Breast epithelium (tissue), 4 donors: ENCODE data around the gene NRXN3. TPM values are rescaled to one million over a fixed set of nuclear protein-coding genes. Genes with fewer than 3 reads are reported as not detected.

ENCODE experiments used
- DNase-seq, 2 donors: peaks; one replicate each; pipeline ENCODE4 v3.0.0-alpha.2; 2019; ENCODE audit warnings: low spot score in 2 of 2
- H3K27ac ChIP-seq, 2 donors: fragments of 200-600 bp; sonication (generic) in 1 of 2; one replicate each; pipeline ENCODE4 v1.5.1; 2016 to 2019; ENCODE audit warnings: mild to moderate bottlenecking in 1 of 2
- H3K27me3 ChIP-seq, 2 donors: fragments of 200-600 bp; sonication (generic) in 1 of 2; one replicate each; pipeline versions ENCODE4 v1.5.1 to v1.6.0; 2017 to 2019; ENCODE audit warnings: control low read depth in 1 of 2, mild to moderate bottlenecking in 1 of 2
- H3K36me3 ChIP-seq: fragments of 200-600 bp; one replicate; pipeline ENCODE4 v1.5.1; 2019
- H3K4me1 ChIP-seq, 2 donors: fragments of 200-600 bp; sonication (generic); one replicate each; pipeline ENCODE4 v1.5.1; 2016 to 2019; ENCODE audit warnings: control low read depth in 1 of 2
- H3K4me3 ChIP-seq, 3 donors: fragments of 200-600 bp; sonication (generic); 1 replicate in 2 of 3; 2 replicates in 1 of 3; pipeline ENCODE4 v1.5.1; 2016 to 2019; ENCODE audit warnings: mild to moderate bottlenecking in 3 of 3, moderate library complexity in 2 of 3
- H3K9me3 ChIP-seq, 2 donors: fragments of 200-600 bp; sonication (generic) in 1 of 2; one replicate each; pipeline ENCODE4 v1.5.1; 2016 to 2019; ENCODE audit warnings: control low read depth in 1 of 2
- CTCF ChIP-seq, 3 donors: fragments of 450-650 bp; IDR thresholded peaks; one replicate each; pipeline ENCODE4 v1.5.1; 2016 to 2017; ENCODE audit warnings: antibody characterized with exemption in 3 of 3, mild to moderate bottlenecking in 3 of 3, moderate library complexity in 3 of 3
- POLR2A ChIP-seq: fragments of 450-650 bp; IDR thresholded peaks from one replicate; pipeline ENCODE4 v1.6.1; 2016; ENCODE audit warnings: antibody characterized with exemption, mild to moderate bottlenecking, moderate library complexity
- POLR2AphosphoS5 ChIP-seq, 3 donors: sonication (generic); formaldehyde crosslinking; IDR thresholded peaks; one replicate each; pipeline ENCODE4 v1.6.1; 2017; ENCODE audit warnings: antibody characterized with exemption in 3 of 3
- intact Hi-C: fragments of 100-400 bp; cut with DNase I; formaldehyde crosslinking; loops from one replicate; pipeline ENCODE4 v1.15.1; 2023; ENCODE audit warnings: low total_unique reads
- total RNA-seq, 3 donors: library from RNA; depleted of rRNA; stranded (reverse); fragments of >200 nt; gene quantifications; one replicate each; pipeline ENCODE4 v1.1.0, GENCODE V29; 2016

Gene NRXN3
- total RNA-seq, 3 donors from 2014 or later: 2.9 to 3.6 (median 3.5) TPM

DNA sequence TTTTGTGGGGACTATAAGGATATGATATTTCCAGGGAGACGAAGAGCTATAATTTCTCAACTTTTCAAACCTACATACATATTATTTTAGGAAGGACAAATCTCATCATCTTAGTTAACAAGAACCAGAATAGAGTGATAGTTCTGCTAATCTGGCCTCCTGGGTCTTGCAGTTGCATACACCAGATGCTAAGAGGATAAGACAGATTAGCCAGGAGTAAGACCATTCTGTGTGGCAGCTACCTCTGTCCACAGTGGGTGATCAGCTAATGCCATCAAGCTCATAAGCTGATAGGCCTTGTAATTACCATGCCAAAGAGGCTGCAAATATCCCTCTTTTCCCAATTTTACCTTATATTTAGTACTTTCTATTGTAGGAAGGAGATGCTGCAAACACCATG, 776.8 kb downstream of the NRXN3 start:
- Histone ChIP-seq H3K9me3 (no peaks in the 10 kb centered on the region), H3K4me1 (no peaks in the 10 kb centered on the region), H3K27ac (no peak overlapping the region), H3K27me3 (no peaks in the 10 kb centered on the region), H3K4me3 (no peak overlapping the region), H3K36me3 (no peaks in the 10 kb centered on the region)
- DNase-seq: no peak
- intact Hi-C loops: no loop called here
- TF ChIP-seq POLR2AphosphoS5 (IDR thresholded peaks at IDR 0.05) (no peak), CTCF (IDR thresholded peaks at IDR 0.05) (no peak), POLR2A (no peak)

GRCh38 chr14:78947681-78948080, 777.5 kb downstream of the NRXN3 start:
- Histone ChIP-seq H3K4me1 (no peaks in the 10 kb centered on the region), H3K27me3 (no peaks in the 10 kb centered on the region), H3K36me3 (no peaks in the 10 kb centered on the region), H3K27ac (no peak overlapping the region), H3K4me3 (no peak overlapping the region), H3K9me3 (no peaks in the 10 kb centered on the region)
- intact Hi-C loops: no loop called here
- no peak for TF ChIP-seq POLR2A
- DNase-seq: no peak

DNA sequence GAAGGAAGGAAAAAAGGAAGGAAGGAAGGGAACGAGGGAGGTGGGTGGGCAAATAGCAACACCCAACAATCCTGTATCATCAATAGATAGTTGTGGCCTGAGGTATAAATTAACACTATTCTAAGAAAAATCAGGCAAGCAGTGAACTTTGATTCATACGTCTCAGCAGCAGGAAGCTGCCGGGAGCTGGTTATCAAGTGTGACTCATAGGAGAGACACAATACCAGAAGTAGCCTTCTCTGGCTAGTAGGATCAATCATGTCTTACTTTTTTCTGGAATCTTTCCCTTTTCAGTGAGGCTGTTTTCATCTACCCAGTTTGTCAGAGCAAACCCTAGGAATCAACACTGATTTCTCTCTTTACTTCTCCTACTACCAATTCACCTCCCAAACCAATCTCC, 780.5 kb downstream of the NRXN3 start:
- Histone ChIP-seq H3K4me3 (no peak overlapping the region), H3K4me1 (no peaks in the 10 kb centered on the region), H3K27ac (no peak overlapping the region), H3K27me3 (no peaks in the 10 kb centered on the region), H3K9me3 (no peaks in the 10 kb centered on the region), H3K36me3 (no peaks in the 10 kb centered on the region)
- DNase-seq: no peak
- intact Hi-C loops: no loop called here
- TF ChIP-seq CTCF (IDR thresholded peaks at IDR 0.05): no peak
- TF ChIP-seq POLR2A: no peak
- TF ChIP-seq POLR2AphosphoS5 (IDR thresholded peaks at IDR 0.05): no peak

GRCh38 chr14:78951602-78952001, 781.4 kb downstream of the NRXN3 start:
- Histone ChIP-seq H3K9me3 (no peaks in the 10 kb centered on the region), H3K4me1 (no peaks in the 10 kb centered on the region), H3K27ac (no peak overlapping the region), H3K27me3 (no peaks in the 10 kb centered on the region), H3K36me3 (no peaks in the 10 kb centered on the region), H3K4me3 (no peak overlapping the region)
- intact Hi-C loops: no loop called here
- no peak for DNase-seq
- TF ChIP-seq POLR2AphosphoS5 (IDR thresholded peaks at IDR 0.05) (no peak), CTCF (IDR thresholded peaks at IDR 0.05) (no peak), POLR2A (no peak)

- intact Hi-C loops: no loop called here
- no peak for TF ChIP-seq POLR2A
- TF ChIP-seq CTCF (IDR thresholded peaks at IDR 0.05): peak; percentile 24 to 58 (median 52)
- no peak for TF ChIP-seq POLR2AphosphoS5 (IDR thresholded peaks at IDR 0.05)
- Histone ChIP-seq H3K36me3 (no peaks in the 10 kb centered on the region), H3K4me3 (peak overlapping the region in 2 of 3 donors; percentile 8 to 16), H3K27ac (no peak overlapping the region), H3K9me3 (no peaks in the 10 kb centered on the region), H3K27me3 (no peaks in the 10 kb centered on the region), H3K4me1 (no peaks in the 10 kb centered on the region)
- DNase-seq: peak; percentile 37 to 57
Measured at GRCh38 chr14:78959674-78960264, 789.6 kb downstream of the NRXN3 start.
